Measurements from ENCODE around the gene ARHGAP35.

DNA sequence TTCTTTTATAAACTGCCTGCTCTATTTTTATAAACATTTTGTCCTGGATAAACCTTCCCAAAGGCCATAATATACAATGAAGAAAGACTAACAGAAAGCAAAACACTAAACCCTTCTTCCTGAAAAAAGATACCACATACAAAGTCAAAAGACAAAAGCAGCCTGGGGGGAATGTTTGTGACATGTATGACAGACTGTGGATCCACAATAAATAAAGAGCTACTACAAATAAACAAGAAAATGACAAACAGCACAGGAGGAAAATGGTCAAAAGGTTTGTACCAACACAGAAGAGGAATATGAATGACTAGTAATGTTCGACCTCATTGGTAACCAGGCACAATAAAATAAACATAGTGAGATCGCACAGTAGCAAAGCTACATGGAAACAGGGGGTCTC is 29.9 kb upstream of the ARHGAP35 start:
- TF ChIP-seq, protein P1, sequence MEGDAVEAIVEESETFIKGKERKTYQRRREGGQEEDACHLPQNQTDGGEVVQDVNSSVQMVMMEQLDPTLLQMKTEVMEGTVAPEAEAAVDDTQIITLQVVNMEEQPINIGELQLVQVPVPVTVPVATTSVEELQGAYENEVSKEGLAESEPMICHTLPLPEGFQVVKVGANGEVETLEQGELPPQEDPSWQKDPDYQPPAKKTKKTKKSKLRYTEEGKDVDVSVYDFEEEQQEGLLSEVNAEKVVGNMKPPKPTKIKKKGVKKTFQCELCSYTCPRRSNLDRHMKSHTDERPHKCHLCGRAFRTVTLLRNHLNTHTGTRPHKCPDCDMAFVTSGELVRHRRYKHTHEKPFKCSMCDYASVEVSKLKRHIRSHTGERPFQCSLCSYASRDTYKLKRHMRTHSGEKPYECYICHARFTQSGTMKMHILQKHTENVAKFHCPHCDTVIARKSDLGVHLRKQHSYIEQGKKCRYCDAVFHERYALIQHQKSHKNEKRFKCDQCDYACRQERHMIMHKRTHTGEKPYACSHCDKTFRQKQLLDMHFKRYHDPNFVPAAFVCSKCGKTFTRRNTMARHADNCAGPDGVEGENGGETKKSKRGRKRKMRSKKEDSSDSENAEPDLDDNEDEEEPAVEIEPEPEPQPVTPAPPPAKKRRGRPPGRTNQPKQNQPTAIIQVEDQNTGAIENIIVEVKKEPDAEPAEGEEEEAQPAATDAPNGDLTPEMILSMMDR (conservative IDR thresholded peaks at IDR 0.05; ENCODE audit: low read depth in 2 of 2), result no peak
- TF ChIP-seq POLR2AphosphoS5 (IDR thresholded peaks at IDR 0.05; ENCODE audit: low read depth) (no peak), ZNF114 (CRISPR knock-in tag; IDR thresholded peaks at IDR 0.05) (no peak)
